Fibroblast of lung (primary cell): ENCODE data around the gene FOXL3.

Experiments
- CTCF ChIP-seq, 2 donors: IDR thresholded peaks in 1 of 2; conservative IDR thresholded peaks in 1 of 2; 1 replicate in 1 of 2; 2 replicates in 1 of 2; pipeline ENCODE4 v1.5.1; 2011 to 2012; ENCODE audit warnings: low read length in 2 of 2, control low read depth in 1 of 2, inconsistent platforms in 1 of 2, low read depth in 1 of 2, mild to moderate bottlenecking in 1 of 2
- EZH2 ChIP-seq: IDR thresholded peaks from 2 replicates; pipeline ENCODE4 v1.5.1; 2012; ENCODE audit warnings: low read length, control low read depth, mild to moderate bottlenecking; ENCODE audit errors: missing control alignments

- no peak for TF ChIP-seq CTCF (conservative IDR thresholded peaks at IDR 0.05 in 1 of 2, IDR thresholded peaks at IDR 0.05 in 1 of 2; ENCODE audit: low read depth in 1 of 2, low read length in 2 of 2)
- TF ChIP-seq EZH2 = no peak
These were observed 4.9 kb upstream of the FOXL3 start for GRCh38 chr7:284762-285722.
